GM23248 (cell line): ENCODE results near the gene CLDN20. TPM values are rescaled to one million over a fixed set of nuclear protein-coding genes. Genes with fewer than 3 reads are reported as not detected.
A peak's percentile ranks its signal among the peaks of the same experiment; 100 is the strongest.

Source experiments
- DNase-seq: peaks from one replicate; pipeline ENCODE4 v3.0.0-alpha.2; 2015
- H2AFZ ChIP-seq: fragments of 200-600 bp; sonication (generic); 2 replicates; pipeline ENCODE4 v1.6.1; 2016; ENCODE audit warnings: antibody characterized with exemption
- H3F3A ChIP-seq: fragments of 200-600 bp; sonication (generic); 2 replicates; pipeline ENCODE4 v1.6.1; 2016; ENCODE audit warnings: mild to moderate bottlenecking, antibody characterized with exemption, mixed run types; ENCODE audit not compliant: insufficient read depth
- H3K27ac ChIP-seq: fragments of 200-600 bp; sonication (generic); 2 replicates; pipeline ENCODE4 v1.5.1; 2016; ENCODE audit warnings: mild to moderate bottlenecking
- H3K27me3 ChIP-seq: fragments of 200-600 bp; sonication (generic); replicated peaks from 2 replicates; pipeline ENCODE4 v1.6.1; 2016; ENCODE audit warnings: mild to moderate bottlenecking; ENCODE audit not compliant: insufficient read depth
- H3K36me3 ChIP-seq: fragments of 200-600 bp; sonication (generic); 2 replicates; pipeline ENCODE4 v1.6.1; 2016; ENCODE audit warnings: low read depth, mild to moderate bottlenecking
- H3K4me1 ChIP-seq: fragments of 200-600 bp; sonication (generic); 2 replicates; pipeline ENCODE4 v1.6.1; 2016; ENCODE audit warnings: mild to moderate bottlenecking; ENCODE audit not compliant: insufficient read depth
- H3K4me2 ChIP-seq: fragments of 200-600 bp; sonication (generic); one replicate; pipeline ENCODE4 v1.6.1; 2016; ENCODE audit warnings: mild to moderate bottlenecking; ENCODE audit not compliant: unreplicated experiment
- H3K4me3 ChIP-seq: fragments of 200-600 bp; sonication (generic); 2 replicates; pipeline ENCODE4 v1.5.1; 2016; ENCODE audit warnings: mild to moderate bottlenecking
- H3K79me2 ChIP-seq: fragments of 200-600 bp; sonication (generic); 2 replicates; pipeline ENCODE4 v1.6.1; 2016; ENCODE audit warnings: mild to moderate bottlenecking; ENCODE audit not compliant: insufficient read depth
- H3K9ac ChIP-seq: fragments of 200-600 bp; sonication (generic); 2 replicates; pipeline ENCODE4 v1.6.1; 2016; ENCODE audit warnings: mild to moderate bottlenecking
- H3K9me2 ChIP-seq: fragments of 200-600 bp; sonication (generic); 2 replicates; pipeline ENCODE4 v1.6.1; 2016; ENCODE audit warnings: mixed run types, mild to moderate bottlenecking, moderate library complexity; ENCODE audit not compliant: insufficient read depth
- H3K9me3 ChIP-seq: fragments of 200-600 bp; sonication (generic); one replicate; pipeline ENCODE4 v1.6.1; 2017; ENCODE audit warnings: low read depth
- H4K20me1 ChIP-seq: fragments of 200-600 bp; sonication (generic); 2 replicates; pipeline ENCODE4 v1.6.0; 2016; ENCODE audit not compliant: insufficient read depth
- EZH2 ChIP-seq: fragments of 200-600 bp; sonication (generic); IDR thresholded peaks from 2 replicates; pipeline ENCODE4 v1.6.1; 2018; ENCODE audit warnings: antibody characterized with exemption, mild to moderate bottlenecking; ENCODE audit not compliant: insufficient read depth, poor library complexity, severe bottlenecking
- EZH2phosphoT487 ChIP-seq: fragments of 200-600 bp; sonication (generic); IDR thresholded peaks from 2 replicates; pipeline ENCODE4 v1.6.1; 2018; ENCODE audit warnings: antibody characterized with exemption, moderate library complexity, mild to moderate bottlenecking, low read depth; ENCODE audit not compliant: insufficient read depth
- WGBS, 2 experiments: methylation state at CpG; one replicate each; pipeline ENCODE4 v1.1.6; 2015 to 2017; ENCODE audit warnings: low lambda C conversion rate in 2 of 2, low coverage in 1 of 2; ENCODE audit errors: missing lambda C conversion rate in 2 of 2; 5-methylcytosine and 5-hydroxymethylcytosine counted together
- in situ Hi-C: fragments of 300-500 bp; cut with MboI; formaldehyde crosslinking; loops from 2 replicates; pipeline ENCODE4 v1.15.0; 2020
- polyA plus RNA-seq: library from polyadenylated mRNA; unstranded; fragments of >200 nt; fragmentation: Nextera tagmentation; extraction: Ambion mirVana; gene quantifications from 2 replicates; pipeline ENCODE4 v1.2.1, GENCODE V29; 2016
- total RNA-seq: library from RNA; depleted of rRNA; stranded (reverse); fragments of >200 nt; shearing (Covaris generic); gene quantifications from 2 replicates; pipeline ENCODE4 v1.2.3, GENCODE V29; 2014

CLDN20 gene
- total and polyA plus RNA-seq, 2 experiments from 2014 or later: not detected

DNA sequence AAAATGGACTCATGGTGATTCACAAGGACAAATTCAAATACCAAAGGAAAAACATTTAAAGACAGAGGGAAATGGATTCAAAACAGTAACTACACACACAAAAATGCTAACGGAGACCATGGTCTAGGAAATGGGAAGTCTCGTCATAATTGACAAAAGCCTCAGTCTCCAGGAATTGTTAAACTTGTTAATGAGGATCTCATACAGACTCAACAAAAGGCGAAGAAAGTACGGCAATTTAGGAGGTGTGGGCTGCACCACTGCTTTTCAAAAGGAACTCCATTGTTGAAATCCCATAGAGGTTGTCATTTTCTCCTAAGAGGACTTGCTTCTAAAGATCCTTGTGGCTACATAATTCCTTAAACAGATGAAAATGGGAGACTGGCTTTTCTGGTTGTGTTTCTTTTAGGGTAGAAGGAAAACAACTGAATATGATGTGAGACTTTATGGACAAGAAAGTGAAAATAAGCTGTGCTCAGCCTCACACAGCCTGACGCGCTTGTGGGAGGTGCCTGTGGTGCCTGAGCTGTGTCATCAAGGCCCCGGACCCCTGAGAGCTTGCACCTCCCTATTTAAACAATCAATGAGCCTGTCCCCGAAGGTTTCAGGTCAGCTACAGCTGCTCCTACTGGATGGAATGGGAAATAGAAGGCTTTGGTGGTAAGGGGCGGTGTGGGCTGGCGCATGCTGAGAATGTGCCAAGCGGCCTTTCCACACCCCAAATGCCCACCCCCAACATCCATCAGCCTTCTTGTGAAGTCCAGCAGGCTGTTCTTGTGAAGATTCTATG is 2.5 kb upstream of the CLDN20 start:
- Histone ChIP-seq H3K4me2 (no peak overlapping the region), H3K79me2 (no peaks in the 10 kb centered on the region), H3K9ac (no peak overlapping the region), H3K27ac (no peak overlapping the region), H3K27me3 (no peaks in the 10 kb centered on the region), H3K36me3 (peaks cover 6% of the 10 kb centered on the region; the same call in 1 of the 2 replicates), H4K20me1 (no peaks in the 10 kb centered on the region), H3F3A (peaks cover 7% of the 10 kb centered on the region; the same call in 1 of the 2 replicates), H3K4me3 (no peak overlapping the region), H3K4me1 (peaks cover 11% of the 10 kb centered on the region), H2AFZ (no peak overlapping the region), H3K9me3 (no peaks in the 10 kb centered on the region), H3K9me2 (no peaks in the 10 kb centered on the region)
- TF ChIP-seq EZH2: no peak
- no peak for TF ChIP-seq EZH2phosphoT487
- in situ Hi-C loops: no loop called here
- no peak for DNase-seq
- WGBS, 2 experiments: 94 to 95% methylated on average over 11 of the region's 11 CpGs

DNA sequence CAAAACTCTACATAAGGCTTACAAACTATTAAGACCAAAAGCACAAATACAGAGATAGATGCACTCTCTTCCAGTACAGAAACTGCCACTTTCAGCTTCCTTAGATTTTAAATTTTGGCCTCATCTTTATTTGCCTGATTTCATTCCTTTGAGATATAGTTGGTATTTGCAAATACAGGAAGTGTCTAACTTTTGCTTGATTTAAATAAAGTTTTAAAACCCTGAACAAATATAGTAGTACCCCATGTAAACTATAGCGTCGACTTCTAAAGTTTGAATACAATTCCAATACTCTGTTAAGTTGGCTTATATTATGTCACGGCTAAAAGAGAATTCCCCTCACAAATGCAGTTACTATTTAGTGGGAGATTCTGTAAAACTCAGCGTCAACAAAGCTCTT is 1.2 kb upstream of the CLDN20 start:
- 97 to 98% methylated on average over 4 of the region's 4 CpGs for WGBS, 2 experiments
- no peaks in the 10 kb centered on the region for H3K9me2 ChIP-seq
- peaks cover 3% of the 10 kb centered on the region; the same call in 1 of the 2 replicates for H3K36me3 ChIP-seq
- H3K27ac ChIP-seq: no peak overlapping the region
- H3K27me3 ChIP-seq: no peaks in the 10 kb centered on the region
- in situ Hi-C loops: no loop called here
- H3K4me1 ChIP-seq: peaks cover 11% of the 10 kb centered on the region
- peaks cover 7% of the 10 kb centered on the region; the same call in 1 of the 2 replicates for H3F3A ChIP-seq
- no peaks in the 10 kb centered on the region for H3K9me3 ChIP-seq
- TF ChIP-seq EZH2 (no peak), EZH2phosphoT487 (no peak)
- no peak overlapping the region for H3K4me2 ChIP-seq
- no peak for DNase-seq
- no peaks in the 10 kb centered on the region for H3K79me2 ChIP-seq
- H3K4me3 ChIP-seq: no peak overlapping the region
- H2AFZ ChIP-seq: no peak overlapping the region
- no peaks in the 10 kb centered on the region for H4K20me1 ChIP-seq
- no peak overlapping the region for H3K9ac ChIP-seq

DNA sequence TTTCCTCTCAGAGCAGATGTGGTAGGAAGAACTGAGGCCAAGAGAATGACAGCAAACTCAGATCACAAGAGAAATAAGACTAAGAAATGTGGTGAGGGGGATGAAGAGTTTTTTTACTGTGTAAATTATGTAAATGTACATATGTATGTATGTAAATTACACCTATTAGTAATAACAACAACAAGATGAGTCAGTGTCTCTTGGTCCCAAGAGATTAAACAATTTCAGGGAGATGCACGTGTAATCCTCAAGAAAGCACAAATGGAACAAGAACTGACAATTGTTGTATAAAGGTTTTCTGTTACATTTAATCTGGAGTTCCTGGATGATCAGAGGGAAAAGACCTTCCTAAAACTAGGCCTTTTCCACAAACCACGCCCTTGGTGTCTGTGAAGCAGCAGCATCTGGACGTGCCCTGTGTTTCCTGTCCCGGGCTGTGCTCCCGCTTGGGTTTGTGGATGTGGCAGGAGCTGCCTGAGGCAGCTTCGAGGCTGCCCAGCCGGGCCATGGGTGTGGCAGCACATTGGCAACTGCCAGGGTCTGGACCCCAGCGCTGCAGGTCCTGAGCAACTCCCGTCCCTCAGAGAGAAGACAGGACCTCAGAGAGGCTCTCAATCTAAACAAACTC is 994 bp downstream of the CLDN20 start:
- Histone ChIP-seq H3K4me2 (peak overlapping the region; percentile 59), H4K20me1 (no peaks in the 10 kb centered on the region), H3F3A (peaks cover 7% of the 10 kb centered on the region; the same call in 1 of the 2 replicates), H3K9me3 (no peaks in the 10 kb centered on the region), H3K27me3 (no peaks in the 10 kb centered on the region), H3K9me2 (no peaks in the 10 kb centered on the region), H3K4me3 (no peak overlapping the region), H3K9ac (peak overlapping the region; percentile 56), H3K4me1 (peaks cover 11% of the 10 kb centered on the region), H3K79me2 (no peaks in the 10 kb centered on the region), H3K36me3 (0 out of 2 replicates have a peak, but pooled peaks cover under 1% of the 10 kb centered on the region), H2AFZ (peak overlapping the region; percentile 80), H3K27ac (peak overlapping the region; percentile 37)
- WGBS, 2 experiments: 9 to 16% methylated on average over 9 of the region's 9 CpGs
- in situ Hi-C loops: no loop called here
- TF ChIP-seq EZH2phosphoT487 (no peak), EZH2 (no peak)
- peak; percentile 62 for DNase-seq

DNA sequence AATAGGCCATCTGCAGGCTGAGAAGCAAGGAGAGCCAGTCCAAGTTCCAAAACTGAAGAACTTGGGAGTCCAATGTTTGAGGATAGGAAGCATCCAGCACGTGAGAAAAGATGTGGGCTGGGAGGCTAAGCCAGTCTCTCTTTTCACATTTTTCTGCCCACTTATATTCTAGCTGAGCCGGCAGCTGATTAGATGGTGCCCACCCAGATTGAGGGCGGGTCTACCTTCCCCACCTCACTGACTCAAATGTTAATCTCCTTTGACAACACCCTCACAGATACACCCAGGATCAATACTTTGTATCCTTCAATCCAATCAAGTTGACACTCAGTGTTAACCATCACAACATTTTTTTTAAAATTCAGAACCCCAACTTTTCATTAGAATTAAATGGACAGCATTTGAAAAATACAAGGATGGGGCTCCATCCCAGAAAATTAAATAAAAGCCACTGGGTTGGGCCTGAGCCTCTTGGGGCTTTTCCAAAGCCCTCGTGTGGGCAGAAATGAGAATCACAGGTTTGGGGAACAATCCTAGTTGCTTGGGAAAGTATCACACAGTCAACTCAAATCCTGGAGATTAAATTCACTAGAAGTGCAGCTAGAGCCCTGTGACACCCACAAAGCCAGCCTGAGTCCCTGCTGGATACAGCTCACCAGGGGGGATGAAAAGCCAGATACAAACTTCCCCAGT is 2.2 kb downstream of the CLDN20 start:
- in situ Hi-C loops: no loop called here
- no peak overlapping the region for H3K4me2 ChIP-seq
- H3K9me3 ChIP-seq: no peaks in the 10 kb centered on the region
- no peak overlapping the region for H3K9ac ChIP-seq
- peaks cover 11% of the 10 kb centered on the region for H3K4me1 ChIP-seq
- H3K79me2 ChIP-seq: no peaks in the 10 kb centered on the region
- no peaks in the 10 kb centered on the region for H3K9me2 ChIP-seq
- H4K20me1 ChIP-seq: no peaks in the 10 kb centered on the region
- TF ChIP-seq EZH2: no peak
- no peak for TF ChIP-seq EZH2phosphoT487
- peaks cover 7% of the 10 kb centered on the region; the same call in 1 of the 2 replicates for H3F3A ChIP-seq
- H3K27ac ChIP-seq: no peak overlapping the region
- no peak overlapping the region for H3K4me3 ChIP-seq
- 73% methylated on average over 4 of the region's 4 CpGs for WGBS, 2 experiments
- peak; percentile 44 for DNase-seq
- H3K27me3 ChIP-seq: no peaks in the 10 kb centered on the region
- H2AFZ ChIP-seq: no peak overlapping the region
- no peaks in the 10 kb centered on the region for H3K36me3 ChIP-seq
